K562 (cell line): ENCODE measurements around the gene KCNH8. TPM values are rescaled to one million over a fixed set of nuclear protein-coding genes. Genes with fewer than 3 reads are reported as not detected.

Experiments
- ATAC-seq: fragments of 200-7000 bp; cut with Tn5 transposase; 3 replicates; pipeline ENCODE4 v1.9.1; 2020; ENCODE audit warnings: moderate library complexity
- BruUV-seq: library from RNA; stranded (reverse); fragments of 400-500 nt; replicated peaks from 2 replicates; lab custom pipeline; 2021; lab: Mats Ljungman, UMichigan
- CTCF ChIA-PET: fragments of 300-600 bp; formaldehyde crosslinking; extraction: SDS; loops from one replicate; lab custom pipeline; 2021; ENCODE audit warnings: low intra/inter-chr PET ratio; lab: Yijun Ruan, JAX
- POLR2A ChIA-PET: fragments of 300-600, 350-650 bp; sonication (Branson Sonifier 250); formaldehyde crosslinking; extraction: SDS; loops from one replicate; lab custom pipeline; 2021; ENCODE audit warnings: antibody characterized with exemption, inconsistent platforms; lab: Yijun Ruan, JAX
- DNase-seq, 4 experiments: peaks; one replicate each; pipeline versions ENCODE4 v3.0.0 to v3.0.0-alpha.2; 2011 to 2018; ENCODE audit warnings: low spot score in 3 of 4, mixed read lengths in 3 of 4; ENCODE audit errors: extremely low read depth in 1 of 4
- FAIRE-seq: peaks from 2 replicates; lab custom pipeline; 2011; peaks lifted over from hg19 to GRCh38; lab: Jason Lieb, UNC
- H2AFZ ChIP-seq: 2 replicates; pipeline ENCODE4 v1.6.0; 2011; ENCODE audit warnings: low read depth, low read length, control low read depth, inconsistent platforms
- H3K27ac ChIP-seq: fragments of 200-600 bp; 3 replicates; pipeline ENCODE4 v1.8.0; 2011; ENCODE audit warnings: low read depth, mild to moderate bottlenecking, control low read depth, inconsistent platforms, low read length, moderate library complexity, mixed read lengths; ENCODE audit errors: extremely low read depth
- H3K27me3 ChIP-seq, 2 experiments: fragments of 300-600 bp in 1 of 2; 2 replicates in 1 of 2; 3 replicates in 1 of 2; pipeline versions ENCODE4 v1.6.0 to v1.8.0; 2011; ENCODE audit warnings: inconsistent platforms in 2 of 2, low read length in 2 of 2, mild to moderate bottlenecking in 1 of 2, mixed read lengths in 1 of 2, moderate library complexity in 1 of 2; ENCODE audit not compliant: control insufficient read depth in 2 of 2, insufficient read depth in 2 of 2
- H3K36me3 ChIP-seq: fragments of 300-600 bp; 3 replicates; pipeline ENCODE4 v1.8.0; 2011; ENCODE audit warnings: mild to moderate bottlenecking, low read length, inconsistent platforms; ENCODE audit not compliant: control insufficient read depth, insufficient read depth
- H3K4me1 ChIP-seq, 2 experiments: fragments of 200-600 bp in 1 of 2; replicated peaks in 1 of 2; 2 replicates in 1 of 2; 3 replicates in 1 of 2; pipeline versions ENCODE4 v1.5.1 to v1.8.0; 2011; ENCODE audit warnings: inconsistent platforms in 2 of 2, low read length in 2 of 2, mild to moderate bottlenecking in 1 of 2, mixed read lengths in 1 of 2, moderate library complexity in 1 of 2; ENCODE audit not compliant: control insufficient read depth in 2 of 2, insufficient read depth in 2 of 2
- H3K4me2 ChIP-seq: 2 replicates; pipeline ENCODE4 v1.6.1; 2011; ENCODE audit warnings: low read length, control low read depth, inconsistent platforms, mixed read lengths; ENCODE audit not compliant: insufficient read depth
- H3K4me3 ChIP-seq: fragments of 200-600 bp; sonication (generic), shearing (Covaris generic); 2 replicates; pipeline ENCODE4 v1.5.1; 2016; ENCODE audit warnings: control low read depth, inconsistent platforms
- H3K79me2 ChIP-seq: fragments of 200-600 bp; 3 replicates; pipeline ENCODE4 v1.8.0; 2011; ENCODE audit warnings: low read length, inconsistent platforms; ENCODE audit not compliant: control insufficient read depth, insufficient read depth
- H3K9ac ChIP-seq, 2 experiments: 2 replicates each; pipeline versions ENCODE4 v1.6.0 to v1.6.1; 2011; ENCODE audit warnings: low read depth in 2 of 2, low read length in 2 of 2, control low read depth in 1 of 2, inconsistent platforms in 1 of 2, mild to moderate bottlenecking in 1 of 2, mixed read lengths in 1 of 2; ENCODE audit not compliant: insufficient read depth in 1 of 2
- H3K9me1 ChIP-seq: one replicate; pipeline ENCODE4 v1.6.0; 2011; ENCODE audit warnings: inconsistent platforms, mild to moderate bottlenecking, low read length, moderate library complexity; ENCODE audit not compliant: control insufficient read depth, insufficient read depth
- H3K9me3 ChIP-seq: replicated peaks from 2 replicates; pipeline ENCODE4 v1.5.1; 2011; ENCODE audit warnings: low read depth, low read length, inconsistent platforms; ENCODE audit not compliant: control insufficient read depth, insufficient read depth
- H4K20me1 ChIP-seq: replicated peaks from 2 replicates; pipeline ENCODE4 v1.6.1; 2011; ENCODE audit warnings: low read length, inconsistent platforms, mixed read lengths; ENCODE audit not compliant: control insufficient read depth, insufficient read depth
- CREB3L1 ChIP-seq: fragments of 450-650 bp; IDR thresholded peaks from 2 replicates; pipeline ENCODE4 v1.6.1; 2014; ENCODE audit warnings: low read depth, mild to moderate bottlenecking, moderate library complexity, borderline replicate concordance
- HMBOX1 ChIP-seq: sonication (generic); IDR thresholded peaks from 2 replicates; pipeline ENCODE4 v1.6.1; 2016
- OTX1 ChIP-seq: fragments of 450-650 bp; formaldehyde crosslinking; IDR thresholded peaks from 2 replicates; pipeline ENCODE4 v1.4.0; 2022; ENCODE audit warnings: mild to moderate bottlenecking
- RCOR1 ChIP-seq, 2 experiments: IDR thresholded peaks; 2 replicates each; pipeline ENCODE4 v1.6.1; 2012; ENCODE audit warnings: low read depth in 2 of 2, low read length in 2 of 2, borderline replicate concordance in 1 of 2, improper control_type of control experiment in 1 of 2
- ZNF431 ChIP-seq: sonication (generic); formaldehyde crosslinking; IDR thresholded peaks from 2 replicates; pipeline ENCODE4 v1.8.0; 2022; ENCODE audit warnings: mild to moderate bottlenecking, missing genetic modification reagents
- WGBS: fragments of 100-300 bp; shearing (Covaris generic); methylation state at CpG from one replicate; pipeline ENCODE4 v1.1.6; 2016; ENCODE audit warnings: low coverage, mixed read lengths; ENCODE audit not compliant: insufficient coverage; ENCODE audit errors: missing lambda C conversion rate; 5-methylcytosine and 5-hydroxymethylcytosine counted together
- in situ Hi-C: fragments of 300-500 bp; cut with MboI; formaldehyde crosslinking; loops from 4 replicates; pipeline ENCODE4 v1.15.0; 2018; ENCODE audit warnings: inconsistent platforms, mixed read lengths
- intact Hi-C: fragments of 100-400 bp; cut with micrococcal nuclease; formaldehyde crosslinking; loops from 2 replicates; pipeline ENCODE4 v1.14.2; 2022
- polyA plus RNA-seq, 8 experiments: library from polyadenylated mRNA; depleted of rRNA in 4 of 8; stranded (reverse) in 5 of 8; unstranded in 3 of 8; fragments of >200 nt; fragmentation: Nextera tagmentation in 2 of 8; fragmentation: Illumina TruSeq in 1 of 8; extraction: Ambion mirVana in 2 of 8; extraction: Trizol in 1 of 8; gene quantifications; 2 replicates each; pipeline versions ENCODE4 v1.2.1 to v1.2.3, GENCODE V29; 2011 to 2014; ENCODE audit warnings: inconsistent platforms in 1 of 8, missing spikeins in 1 of 8
- total RNA-seq, 7 experiments: library from RNA; depleted of rRNA in 6 of 7; stranded (reverse); fragments of >200 nt in 6 of 7; fragmentation: Illumina TruSeq in 2 of 7; extraction: Trizol in 2 of 7; gene quantifications; 2 replicates each; pipeline versions ENCODE4 v1.2.1 to v1.2.3, GENCODE V29; 2011 to 2021; ENCODE audit warnings: low replicate concordance in 1 of 7

Gene KCNH8
- total and polyA plus RNA-seq, 9 of the 15 experiments (the other 6 are each of a cell fraction or from before 2014, with no cell fraction given) = 0.02 to 0.08 (median 0.04) TPM; not detected in 6

- no peaks in the 10 kb centered on the region for H3K27me3 ChIP-seq
- in situ Hi-C loops = no loop called here
- TF ChIP-seq ZNF431 (no peak), OTX1 (CRISPR knock-in tag) (no peak), CREB3L1 (no peak), HMBOX1 (no peak), RCOR1 (IDR thresholded peaks at IDR 0.05; ENCODE audit: borderline replicate concordance in 1 of 2, low read depth in 2 of 2, low read length in 2 of 2) (no peak)
- TF ChIP-seq, all 486 proteins: peak for 0
- no peaks in the 10 kb centered on the region for H3K9me1 ChIP-seq
- H3K36me3 ChIP-seq = no peaks in the 10 kb centered on the region
- no peak overlapping the region for H3K4me2 ChIP-seq
- H3K79me2 ChIP-seq = no peaks in the 10 kb centered on the region
- H3K4me1 ChIP-seq = no peaks in the 10 kb centered on the region
- DNase-seq = no peak
- ChIA-PET CTCF (no interaction called here), POLR2A (no interaction called here)
- no peak for ATAC-seq
- intact Hi-C loops = no loop called here
- FAIRE-seq = no peak
- 0% methylated on average over 4 of the region's 4 CpGs for WGBS
- no TSS peak for BruUV-seq
- H3K27ac ChIP-seq = no peak overlapping the region
- no peak overlapping the region for H3K4me3 ChIP-seq
- no peaks in the 10 kb centered on the region for H4K20me1 ChIP-seq
- H3K9ac ChIP-seq = no peak overlapping the region
- H3K9me3 ChIP-seq = no peaks in the 10 kb centered on the region
- H2AFZ ChIP-seq = no peak overlapping the region
These were observed 340.6 kb downstream of the KCNH8 start for GRCh38 chr3:19488939-19489338.
